ENCODE results near the gene ZDHHC19. TPM values are rescaled to one million over a fixed set of nuclear protein-coding genes. Genes with fewer than 3 reads are reported as not detected.
"Not testable (repeated sequence)": the region's sequence is repeated elsewhere in the genome, so short reads cannot be mapped to it uniquely, and the experiment has no call there.

The ZDHHC19 gene
- total RNA-seq, 1 donor from 2014 or later = not detected

DNA sequence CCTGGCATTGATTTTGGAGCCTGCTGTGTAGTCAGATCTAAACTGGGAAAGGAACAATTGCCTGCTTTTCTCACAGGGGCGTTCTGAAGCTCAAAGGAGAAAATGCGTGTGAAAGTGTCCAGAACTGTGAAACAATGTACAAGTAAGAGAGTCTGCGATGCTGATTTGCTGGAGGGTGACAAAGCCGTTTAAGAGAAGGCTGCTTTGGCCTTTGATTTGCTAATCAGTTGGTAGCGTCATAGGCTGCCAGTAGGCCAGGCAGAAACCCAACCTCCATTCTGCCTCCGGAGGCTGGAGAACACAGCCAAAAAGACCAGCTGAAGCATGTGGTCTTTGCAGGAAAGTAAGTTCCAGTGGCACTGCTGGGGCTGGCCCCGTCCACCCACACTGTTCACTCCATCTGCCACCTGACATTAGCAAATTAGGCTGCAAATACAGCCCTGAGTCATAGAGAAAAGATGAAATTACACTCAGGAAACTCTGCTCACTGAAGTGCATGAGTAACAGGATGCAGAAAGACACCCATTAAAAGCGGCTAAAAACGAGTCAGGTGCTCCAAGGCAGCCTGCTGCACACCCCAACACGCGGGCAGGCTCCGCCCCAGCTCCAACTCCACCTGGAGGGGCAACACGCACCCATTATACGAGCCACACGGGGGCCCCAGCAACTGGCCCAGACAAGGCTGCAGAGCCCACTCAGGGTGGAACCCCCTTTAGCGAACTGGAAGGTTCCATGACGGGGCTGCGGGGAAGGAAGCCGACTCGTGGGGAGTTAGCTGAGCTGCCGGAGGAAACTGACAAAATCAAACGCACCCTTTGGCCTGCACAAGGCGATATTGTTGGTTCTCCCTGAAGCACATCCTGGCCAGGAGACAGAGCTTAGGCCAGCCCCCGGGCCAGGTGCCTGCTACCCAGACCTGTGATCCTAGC is 31.6 kb downstream of the ZDHHC19 start:
- no peak for DNase-seq (ENCODE audit: extremely low read depth, low read depth, low spot score)

DNA sequence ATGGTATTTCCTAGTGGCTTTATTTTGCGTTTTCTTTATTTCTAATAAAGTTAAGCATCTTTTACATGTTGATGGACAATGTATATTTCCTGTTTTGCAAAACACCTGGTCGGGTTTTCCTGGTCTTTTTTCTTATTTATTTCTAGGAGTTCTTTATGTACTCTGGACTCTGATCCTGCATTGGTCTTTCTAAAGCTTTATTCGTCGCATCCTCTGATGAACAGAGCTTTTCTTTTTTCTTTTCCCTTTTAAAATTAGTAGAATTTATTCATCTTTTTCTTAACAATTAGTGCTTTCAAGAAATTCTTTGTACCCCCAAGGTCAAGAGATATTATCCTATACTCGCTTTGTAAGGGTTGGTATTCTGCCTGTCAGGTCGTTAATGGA is 32.2 kb downstream of the ZDHHC19 start:
- DNase-seq (ENCODE audit: extremely low read depth, low read depth, low spot score) = no peak

DNA sequence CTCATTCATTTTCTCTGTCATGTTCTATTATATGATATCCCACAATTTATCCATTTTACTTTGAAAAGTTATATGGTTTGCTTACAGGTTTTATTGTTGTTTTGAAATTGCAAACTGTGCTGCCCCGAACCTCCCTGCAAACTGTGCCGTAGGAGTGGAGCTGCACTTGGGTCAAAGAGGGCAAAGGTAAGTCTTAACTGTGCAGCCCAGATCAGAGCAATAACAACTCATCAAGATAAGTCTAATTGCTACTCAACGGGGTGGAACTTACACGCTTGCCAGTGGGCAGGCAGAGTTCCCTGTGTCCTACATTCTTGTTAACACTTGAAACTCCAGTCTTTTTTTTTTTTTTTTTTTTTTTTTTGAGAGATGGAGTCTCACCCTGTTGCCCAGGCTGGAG is 33.2 kb downstream of the ZDHHC19 start:
- DNase-seq (ENCODE audit: extremely low read depth, low read depth, low spot score) = no peak

DNA sequence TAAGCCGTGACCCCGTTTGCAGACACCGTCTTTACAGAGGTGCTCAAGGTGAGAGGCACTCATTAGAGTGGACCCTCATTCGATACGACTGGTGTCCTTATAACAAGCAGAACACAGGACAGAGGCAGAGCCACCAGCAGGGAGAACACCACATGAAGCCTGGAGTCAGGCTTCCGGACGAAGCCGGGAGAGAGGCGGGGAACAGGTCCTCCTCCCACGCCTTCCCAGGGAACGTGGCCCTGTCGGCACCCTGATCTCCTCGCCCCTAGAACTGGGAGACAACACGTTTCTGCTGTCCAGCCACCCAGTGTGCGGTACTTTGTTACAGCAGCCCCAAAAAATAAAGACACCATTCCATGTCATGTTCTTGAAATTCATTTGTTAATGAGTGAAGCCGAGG is 33.6 kb downstream of the ZDHHC19 start:
- DNase-seq (ENCODE audit: extremely low read depth, low read depth, low spot score) = no peak

DNA sequence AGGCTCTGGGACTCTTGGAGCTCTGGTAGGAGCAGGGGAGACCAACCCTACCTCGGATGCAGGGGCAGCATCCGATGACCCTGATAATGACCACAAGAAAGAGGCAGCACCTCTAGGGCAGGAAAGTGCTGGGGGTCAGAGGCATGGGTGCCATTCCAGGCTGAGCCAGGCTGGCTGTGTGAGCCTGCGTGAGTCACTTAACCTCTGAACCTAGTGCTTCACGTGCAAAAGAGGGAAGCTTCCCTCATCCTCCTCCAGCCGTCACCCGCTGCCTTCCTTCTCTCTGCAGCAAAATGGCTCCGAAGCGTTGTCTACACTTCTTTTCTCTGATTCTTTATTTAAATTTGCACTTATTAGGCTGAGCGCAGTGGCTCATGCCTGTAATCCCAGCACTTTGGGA is 35.5 kb downstream of the ZDHHC19 start:
- DNase-seq (ENCODE audit: extremely low read depth, low read depth, low spot score) = no peak

DNA sequence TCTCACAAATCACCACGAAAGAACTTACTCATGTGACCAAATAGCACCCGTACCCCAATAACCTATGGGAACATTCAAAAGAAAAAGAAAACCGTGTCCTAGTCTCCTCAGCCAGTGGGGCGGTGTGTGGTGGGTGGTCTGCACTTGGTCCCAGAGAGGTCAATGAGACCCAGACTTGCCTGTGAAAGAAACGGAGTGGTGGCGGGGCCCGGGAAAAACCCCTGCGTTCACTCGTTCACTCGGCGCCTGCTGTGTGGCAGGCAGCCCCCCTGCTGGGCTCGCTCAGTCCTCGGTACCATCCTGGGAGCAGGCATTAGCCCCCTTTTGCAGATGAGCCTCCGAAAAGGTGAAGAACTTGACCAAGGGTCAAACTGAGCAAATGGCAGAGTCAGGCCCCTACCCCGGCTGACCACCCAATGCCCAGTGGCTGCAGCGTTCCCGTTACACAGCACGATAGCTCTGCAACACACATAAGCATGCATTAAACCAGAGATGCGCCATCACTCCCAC is 36.0 kb downstream of the ZDHHC19 start:
- DNase-seq (ENCODE audit: extremely low read depth, low read depth, low spot score) = no peak

DNA sequence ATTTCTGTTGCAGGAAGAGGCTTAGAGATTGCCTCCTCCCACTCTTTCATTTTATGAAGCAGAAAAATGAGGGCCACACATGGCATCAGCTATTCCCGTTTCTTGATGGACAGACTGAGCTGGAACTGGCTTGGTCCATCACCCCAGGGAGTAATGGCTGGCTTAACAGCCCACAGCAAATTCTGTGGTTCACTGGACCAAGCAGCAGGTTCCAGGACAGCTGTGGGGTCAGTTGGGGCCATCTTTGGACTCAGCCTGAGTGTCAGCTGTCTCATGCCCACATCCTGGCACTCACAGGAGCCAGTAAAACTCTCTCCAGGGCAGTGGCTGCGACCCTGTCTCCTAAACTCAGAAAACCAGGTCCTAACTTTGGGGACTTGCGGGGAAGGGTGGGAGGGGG is 36.5 kb downstream of the ZDHHC19 start:
- no peak for DNase-seq (ENCODE audit: extremely low read depth, low read depth, low spot score)

DNA sequence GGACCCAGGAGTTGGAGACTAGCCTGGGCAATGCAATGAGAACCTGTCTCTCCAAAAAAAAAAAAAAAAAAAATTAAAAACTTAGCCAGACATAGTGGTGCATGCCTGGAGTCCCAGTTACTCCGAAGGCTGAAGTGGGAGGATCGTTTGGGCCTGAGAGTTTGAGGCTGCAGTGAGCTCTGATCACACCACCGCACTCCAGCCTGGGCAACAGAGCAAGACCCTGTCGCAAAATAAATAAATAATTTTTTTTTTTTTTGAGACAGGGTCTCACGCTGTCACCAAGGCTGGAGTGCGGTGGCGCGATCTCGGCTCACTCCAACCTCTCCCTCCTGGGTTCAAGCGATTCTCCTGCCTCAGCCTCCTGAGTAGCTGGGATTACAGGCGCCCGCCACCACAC is 40.9 kb downstream of the ZDHHC19 start:
- not testable (repeated sequence) for DNase-seq (ENCODE audit: extremely low read depth, low read depth, low spot score)

DNA sequence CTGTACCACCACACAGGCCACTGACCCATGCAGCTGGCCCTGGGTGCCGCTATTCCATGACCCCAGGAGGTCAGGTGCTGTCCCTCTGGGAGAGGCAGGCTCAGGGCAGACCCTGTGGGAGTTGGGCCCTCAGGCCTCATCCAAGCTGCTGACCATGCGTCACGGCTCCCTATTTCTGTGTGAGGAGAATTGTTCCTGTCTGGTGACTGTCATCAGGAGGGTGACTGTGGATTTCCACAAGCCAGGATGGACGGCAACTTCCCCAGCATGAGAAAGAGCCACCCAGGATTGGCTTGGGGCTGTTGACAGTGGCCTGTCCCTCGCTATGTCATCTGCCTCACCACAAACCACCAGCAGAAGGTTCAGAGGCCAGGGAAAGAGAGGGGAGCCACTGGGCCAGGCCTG is 41.4 kb downstream of the ZDHHC19 start:
- no peak for DNase-seq (ENCODE audit: extremely low read depth, low read depth, low spot score)

DNA sequence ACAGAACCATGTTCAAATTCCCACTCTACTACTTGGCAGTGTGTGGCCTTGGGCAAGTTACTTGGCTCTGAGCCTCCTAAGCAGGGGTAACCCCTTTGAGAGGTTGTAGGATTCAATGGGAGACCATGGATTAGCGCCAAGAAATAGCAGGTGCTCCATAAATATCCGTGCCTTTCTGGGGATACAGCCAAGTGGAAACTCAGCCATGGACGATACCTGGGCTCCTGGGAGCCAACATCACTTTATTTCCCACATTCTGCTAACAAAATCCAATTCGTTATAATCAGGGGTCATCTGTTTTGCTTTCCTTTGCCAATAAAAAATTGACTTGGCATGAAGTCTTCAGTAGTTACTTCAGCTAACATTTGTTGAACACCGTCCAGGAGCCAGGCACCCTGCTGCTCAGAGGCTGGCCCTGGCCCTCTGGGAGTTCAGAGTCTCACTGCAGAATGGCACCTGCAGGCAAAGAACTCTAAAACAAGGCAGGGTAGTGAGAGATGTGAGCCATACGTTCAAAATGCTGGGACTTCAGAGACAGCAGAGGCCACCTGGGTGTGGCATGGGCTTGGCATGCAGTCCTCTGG is 42.3 kb downstream of the ZDHHC19 start:
- DNase-seq (ENCODE audit: extremely low read depth, low read depth, low spot score) = no peak

DNA sequence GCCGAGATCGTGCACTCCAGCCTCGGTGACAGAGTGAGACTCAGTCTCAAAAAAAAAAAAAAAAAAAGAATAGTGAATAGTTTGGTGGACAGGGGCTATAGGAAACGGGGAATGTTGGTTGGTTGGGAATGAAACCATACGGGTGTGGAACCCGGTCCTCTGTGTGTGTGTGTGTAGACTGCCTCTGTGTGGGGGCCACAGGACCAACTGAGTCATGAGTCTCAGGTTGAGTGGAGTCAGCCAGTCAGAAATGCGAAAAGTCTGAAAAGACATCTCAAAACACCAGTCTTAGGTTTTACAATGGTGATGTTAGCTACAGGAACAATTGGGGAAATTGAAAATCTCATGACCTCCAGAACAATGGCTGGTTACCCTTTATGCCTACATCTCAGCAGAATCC is 44.5 kb downstream of the ZDHHC19 start:
- DNase-seq (ENCODE audit: extremely low read depth, low read depth, low spot score) = no peak

DNA sequence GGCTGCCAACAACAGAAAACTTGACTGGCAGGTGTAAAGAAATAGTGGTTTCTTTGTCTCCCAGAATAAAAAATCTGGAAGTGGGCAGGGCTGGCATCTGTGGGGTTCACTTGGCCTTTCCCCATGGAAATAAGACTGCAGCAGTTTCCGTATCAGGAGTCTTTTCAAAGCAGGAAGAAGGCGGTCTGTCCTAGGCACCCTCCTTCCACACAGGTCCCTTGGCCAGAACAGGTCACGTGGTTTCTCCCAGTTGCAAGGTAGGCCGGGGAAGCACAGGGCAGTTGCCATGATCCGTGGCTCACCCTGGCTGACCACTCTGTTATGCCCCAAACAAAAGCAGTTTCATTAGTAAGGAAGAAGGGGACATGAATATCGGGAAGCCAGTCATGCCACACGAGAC is 45.4 kb downstream of the ZDHHC19 start:
- no peak for DNase-seq (ENCODE audit: extremely low read depth, low read depth, low spot score)

DNA sequence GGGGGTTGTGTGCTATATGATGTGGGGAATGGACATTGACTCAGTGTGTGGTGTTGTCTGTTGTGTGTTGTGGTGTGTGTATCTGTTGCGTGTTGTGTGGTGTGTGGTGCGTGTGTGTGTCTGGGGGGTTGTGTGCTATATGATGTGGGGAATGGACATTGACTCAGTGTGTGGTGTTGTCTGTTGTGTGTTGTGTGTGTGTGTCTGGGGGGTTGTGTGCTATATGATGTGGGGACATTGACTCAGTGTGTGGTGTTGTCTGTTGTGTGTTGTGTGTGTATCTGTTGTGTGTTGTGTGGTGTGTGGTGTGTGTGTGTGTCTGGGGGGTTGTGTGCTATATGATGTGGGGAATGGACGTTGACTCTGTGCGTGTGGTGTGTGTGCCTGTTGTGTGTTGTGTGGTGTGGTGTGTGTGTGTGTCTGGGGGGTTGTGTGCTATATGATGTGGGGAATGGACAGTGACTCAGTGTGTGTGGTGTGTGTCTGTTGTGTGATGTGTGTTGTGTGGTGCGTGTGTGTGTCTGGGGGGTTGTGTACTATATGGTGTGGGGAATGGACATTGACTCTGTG is 46.1 kb downstream of the ZDHHC19 start:
- DNase-seq (ENCODE audit: extremely low read depth, low read depth, low spot score) = not testable (repeated sequence)

DNA sequence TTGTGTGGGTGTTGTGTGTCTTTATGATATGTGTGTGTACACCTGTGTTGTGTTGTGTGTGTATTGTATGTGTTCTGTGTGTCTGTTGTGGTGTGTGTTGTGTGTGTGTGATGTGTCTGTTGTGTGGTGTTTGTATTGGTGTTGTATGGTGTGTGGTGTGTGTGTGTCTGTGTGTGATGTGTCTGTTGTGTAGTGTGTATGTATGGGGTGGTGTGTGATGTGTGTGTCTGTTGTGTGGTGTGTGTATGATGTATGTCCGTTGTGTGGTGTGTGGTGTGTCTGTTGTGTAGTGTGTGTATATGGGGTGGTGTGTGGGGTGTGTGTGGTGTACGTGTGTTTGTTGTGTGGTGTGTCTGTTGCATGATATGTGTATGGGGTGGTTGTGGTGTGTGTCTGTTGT is 46.6 kb downstream of the ZDHHC19 start:
- no peak for DNase-seq (ENCODE audit: extremely low read depth, low read depth, low spot score)

DNA sequence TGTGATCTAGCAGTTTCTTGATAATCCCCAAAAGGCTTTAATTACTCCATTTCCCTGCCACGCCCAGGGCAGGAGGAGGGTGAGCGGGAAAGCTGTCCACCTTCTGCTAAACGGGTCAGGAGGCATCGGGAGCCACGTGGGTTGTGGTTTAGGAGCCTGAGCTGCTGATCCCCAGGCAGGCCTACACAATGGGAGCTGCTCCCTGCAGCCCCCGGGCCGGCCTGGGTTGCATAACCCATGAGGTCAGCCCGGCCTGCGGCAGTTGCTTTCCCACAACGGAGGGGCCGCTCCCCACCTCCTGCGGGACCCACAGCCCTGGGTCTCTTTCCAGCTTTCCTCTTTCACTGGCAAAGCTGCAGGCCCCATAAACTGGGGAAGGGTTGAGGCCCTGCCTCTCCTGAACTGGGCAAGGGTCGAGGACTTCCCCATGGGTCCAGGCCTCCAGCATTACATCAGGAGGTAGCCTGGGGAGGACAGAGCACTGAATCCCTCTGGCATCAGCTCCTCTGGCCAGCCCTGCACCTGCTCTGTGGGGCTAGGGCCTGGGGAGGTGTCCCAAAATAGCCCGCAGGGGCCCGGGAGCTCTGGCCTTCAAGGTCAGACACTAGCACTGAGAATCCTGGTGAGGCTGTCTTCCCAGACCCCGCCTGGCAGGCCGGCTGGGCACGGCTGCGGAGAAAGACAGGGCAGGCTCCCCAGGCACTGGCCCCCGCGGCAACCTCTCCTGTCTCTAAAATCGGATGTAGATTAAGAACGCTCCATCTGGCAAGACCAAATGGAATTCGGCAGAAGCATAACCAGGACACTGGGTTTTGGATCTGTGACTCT is 47.3 kb downstream of the ZDHHC19 start:
- DNase-seq (ENCODE audit: extremely low read depth, low read depth, low spot score) = no peak

DNA sequence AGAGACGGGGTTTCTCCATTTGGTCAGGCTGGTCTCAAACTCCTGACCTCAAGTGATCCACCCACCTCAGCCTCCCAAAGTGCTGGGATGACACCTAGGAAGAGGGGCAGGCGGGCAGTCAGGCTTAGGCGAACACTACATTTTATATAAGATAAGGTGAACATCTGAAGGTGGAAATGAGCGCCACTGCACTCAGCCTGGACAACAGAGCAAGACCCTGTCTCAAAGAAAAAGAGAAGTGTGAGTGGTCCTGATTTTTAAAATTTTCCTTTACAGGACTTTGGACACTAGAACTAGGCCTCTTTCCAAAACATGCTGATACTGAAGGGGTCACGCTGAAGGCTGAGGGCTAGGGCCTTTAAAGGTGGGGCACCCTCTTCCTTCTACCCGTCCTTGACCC is 48.0 kb downstream of the ZDHHC19 start:
- DNase-seq (ENCODE audit: extremely low read depth, low read depth, low spot score) = no peak

DNA sequence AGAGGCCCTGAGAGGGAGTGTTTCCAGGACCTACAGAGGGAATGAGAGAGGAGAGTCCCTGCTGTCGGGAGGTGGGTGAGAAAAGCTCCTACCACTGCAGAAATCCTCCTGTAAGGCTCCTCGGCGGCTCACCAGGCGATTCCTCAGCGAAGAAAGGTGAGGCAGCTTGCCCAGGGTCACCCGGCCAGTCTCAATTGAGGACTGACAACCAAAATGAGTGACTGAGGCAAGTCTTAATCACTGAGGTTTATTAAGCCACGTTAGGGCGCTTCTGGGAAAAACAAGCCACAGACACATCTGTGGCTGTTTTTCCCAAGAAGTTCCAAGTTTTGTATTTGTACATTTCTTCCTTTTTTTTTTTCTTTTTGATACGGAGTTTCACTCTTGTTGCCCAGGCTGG is 48.5 kb downstream of the ZDHHC19 start:
- DNase-seq (ENCODE audit: extremely low read depth, low read depth, low spot score) = no peak

DNA sequence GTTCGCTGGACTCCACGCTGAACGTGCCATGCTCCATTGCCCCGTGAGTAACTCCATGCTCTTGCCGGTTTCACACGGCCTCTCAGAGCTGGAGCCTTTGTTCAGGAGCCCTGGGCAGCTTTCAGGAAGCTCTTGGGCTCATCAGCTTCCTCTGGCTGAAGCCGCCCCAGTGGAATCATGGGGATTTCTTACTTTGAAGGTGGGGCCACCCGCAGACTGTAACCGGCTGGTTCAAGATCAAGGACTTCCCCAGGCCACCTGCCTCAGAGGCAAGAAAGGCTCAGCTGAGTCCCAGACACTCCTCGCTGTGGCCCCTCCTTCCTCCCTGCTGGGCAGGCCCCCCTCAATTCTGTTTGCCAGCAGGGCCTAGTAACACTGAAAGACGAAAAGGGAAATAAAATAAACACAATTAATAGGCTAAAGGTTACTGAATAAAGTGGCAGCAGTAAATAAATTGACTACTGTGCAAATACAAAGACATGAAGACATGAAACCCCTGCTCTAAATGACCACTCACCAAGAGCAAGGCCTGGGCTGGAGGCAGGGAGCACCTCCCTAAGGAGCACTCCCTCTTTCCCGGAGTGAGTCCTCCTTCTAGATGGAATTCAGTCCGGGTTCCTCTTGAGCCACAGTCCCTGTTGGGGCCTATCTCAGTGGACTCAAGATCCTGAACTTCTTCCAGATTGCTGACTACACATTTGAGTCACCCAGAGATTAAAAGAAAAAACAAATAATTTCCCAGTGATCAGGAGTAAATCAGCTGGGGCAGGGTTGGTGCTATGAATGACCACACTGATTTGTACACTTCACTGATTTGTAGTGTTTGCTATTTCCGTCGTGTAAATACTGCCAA is 51.0 kb downstream of the ZDHHC19 start:
- no peak for DNase-seq (ENCODE audit: extremely low read depth, low read depth, low spot score)

DNA sequence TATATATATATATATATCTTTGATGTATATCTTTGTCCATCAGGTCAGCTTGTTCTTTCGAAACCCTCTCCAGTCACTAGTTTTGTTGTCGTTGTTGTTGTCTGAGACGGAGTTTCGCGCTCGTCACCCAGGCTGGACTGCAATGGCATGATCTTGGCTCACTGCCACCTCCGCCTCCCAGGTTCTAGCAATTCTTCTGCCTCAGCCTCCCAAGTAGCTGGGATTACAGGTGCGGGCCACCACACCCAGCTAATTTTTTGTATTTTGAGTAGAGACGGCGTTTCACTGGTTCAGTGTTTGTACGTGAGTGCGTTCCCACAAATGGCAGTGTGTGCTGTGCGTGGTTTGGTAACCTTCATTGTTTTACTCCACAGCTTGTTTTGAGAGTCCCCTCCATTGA is 51.7 kb downstream of the ZDHHC19 start:
- no peak for DNase-seq (ENCODE audit: extremely low read depth, low read depth, low spot score)

DNA sequence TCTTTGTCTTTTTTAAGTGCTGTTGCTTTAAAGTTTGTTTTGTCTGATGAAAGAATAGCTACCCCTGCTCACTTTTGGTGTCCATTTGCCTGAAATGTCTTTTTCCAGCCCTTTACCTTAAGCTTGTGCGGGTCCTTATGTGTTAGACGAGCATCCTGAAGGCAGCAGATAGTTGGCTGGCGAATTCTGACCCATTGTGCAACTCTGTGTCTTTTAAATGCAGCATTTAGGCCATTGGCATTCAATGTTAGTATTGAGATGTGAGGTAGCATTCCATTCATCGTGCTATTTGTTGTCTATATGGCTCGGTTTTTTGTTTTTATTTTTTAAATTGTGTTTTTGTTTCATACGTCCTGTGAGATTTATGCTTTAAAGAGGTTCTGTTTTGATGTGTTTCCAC is 55.0 kb downstream of the ZDHHC19 start:
- no peak for DNase-seq (ENCODE audit: extremely low read depth, low read depth, low spot score)
